H9 (cell line): ENCODE results near the gene TRERF1. TPM values are rescaled to one million over a fixed set of nuclear protein-coding genes. Genes with fewer than 3 reads are reported as not detected.

Experiments used
- DNase-seq: peaks from one replicate; pipeline ENCODE4 v3.0.0-alpha.2; 2017
- H2AFZ ChIP-seq: one replicate; pipeline ENCODE4 v1.6.1; 2013; ENCODE audit warnings: mild to moderate bottlenecking, low read length, control low read depth, moderate library complexity
- H2AK5ac ChIP-seq: 2 replicates; pipeline ENCODE4 v1.6.1; 2013; ENCODE audit warnings: low read length, control low read depth, mixed read lengths; ENCODE audit not compliant: insufficient read length
- H2BK120ac ChIP-seq: one replicate; pipeline ENCODE4 v1.6.1; 2013; ENCODE audit warnings: low read depth, mild to moderate bottlenecking, low read length, control low read depth, inconsistent platforms; ENCODE audit not compliant: poor library complexity, severe bottlenecking
- H2BK12ac ChIP-seq: 2 replicates; pipeline ENCODE4 v1.6.1; 2013; ENCODE audit warnings: low read length, control low read depth, mixed read lengths, low read depth; ENCODE audit not compliant: insufficient read length
- H2BK15ac ChIP-seq: 2 replicates; pipeline ENCODE4 v1.6.1; 2013; ENCODE audit warnings: low read depth, low read length, control low read depth
- H2BK20ac ChIP-seq: one replicate; pipeline ENCODE4 v1.6.1; 2013; ENCODE audit warnings: low read depth, mild to moderate bottlenecking, low read length, control low read depth, inconsistent platforms; ENCODE audit not compliant: poor library complexity, severe bottlenecking
- H2BK5ac ChIP-seq: 2 replicates; pipeline ENCODE4 v1.6.1; 2013; ENCODE audit warnings: low read length, control low read depth, mixed read lengths; ENCODE audit not compliant: insufficient read length
- H3K14ac ChIP-seq: 2 replicates; pipeline ENCODE4 v1.6.1; 2013; ENCODE audit warnings: low read length, control low read depth; ENCODE audit not compliant: insufficient read depth
- H3K18ac ChIP-seq: 2 replicates; pipeline ENCODE4 v1.6.1; 2013; ENCODE audit warnings: low read depth, mild to moderate bottlenecking, mixed read lengths, low read length, control low read depth; ENCODE audit not compliant: insufficient read length
- H3K23ac ChIP-seq: 2 replicates; pipeline ENCODE4 v1.6.1; 2013; ENCODE audit warnings: low read length, control low read depth, mixed read lengths, low read depth; ENCODE audit not compliant: insufficient read length
- H3K23me2 ChIP-seq: 2 replicates; pipeline ENCODE4 v1.6.1; 2013; ENCODE audit warnings: low read depth, mild to moderate bottlenecking, mixed read lengths, low read length, control low read depth; ENCODE audit not compliant: insufficient read length, poor library complexity, severe bottlenecking
- H3K27ac ChIP-seq: 2 replicates; pipeline ENCODE4 v1.5.1; 2013; ENCODE audit warnings: low read length, control low read depth, mixed read lengths, low read depth; ENCODE audit not compliant: insufficient read length
- H3K27me3 ChIP-seq: 2 replicates; pipeline ENCODE4 v1.6.1; 2013; ENCODE audit warnings: low read length, control low read depth, inconsistent platforms; ENCODE audit not compliant: insufficient read depth
- H3K4ac ChIP-seq: 2 replicates; pipeline ENCODE4 v1.6.1; 2013; ENCODE audit warnings: low read depth, mild to moderate bottlenecking, control low read depth, inconsistent platforms, low read length, moderate library complexity
- H3K4me1 ChIP-seq: 2 replicates; pipeline ENCODE4 v1.6.1; 2013; ENCODE audit warnings: low read length, control low read depth, inconsistent platforms; ENCODE audit not compliant: insufficient read depth
- H3K4me2 ChIP-seq: 2 replicates; pipeline ENCODE4 v1.6.1; 2013; ENCODE audit warnings: low read length, control low read depth, mixed read lengths; ENCODE audit not compliant: insufficient read length, insufficient read depth
- H3K56ac ChIP-seq: 2 replicates; pipeline ENCODE4 v1.6.1; 2013; ENCODE audit warnings: low read depth, mild to moderate bottlenecking, mixed read lengths, low read length, control low read depth; ENCODE audit not compliant: insufficient read length
- H3K79me1 ChIP-seq: 2 replicates; pipeline ENCODE4 v1.6.1; 2013; ENCODE audit warnings: low read depth, mild to moderate bottlenecking, moderate library complexity, low read length, control low read depth, inconsistent platforms; ENCODE audit not compliant: insufficient read depth, poor library complexity, severe bottlenecking
- H3K79me2 ChIP-seq: 2 replicates; pipeline ENCODE4 v1.6.1; 2013; ENCODE audit warnings: low read length, control low read depth, inconsistent platforms; ENCODE audit not compliant: insufficient read depth
- H3K9ac ChIP-seq: 2 replicates; pipeline ENCODE4 v1.6.1; 2013; ENCODE audit warnings: low read length, control low read depth, mixed read lengths; ENCODE audit not compliant: insufficient read length; ENCODE audit errors: extremely low read depth
- H3K9me3 ChIP-seq: one replicate; pipeline ENCODE4 v1.6.1; 2013; ENCODE audit warnings: low read depth, low read length, inconsistent platforms; ENCODE audit not compliant: control insufficient read depth
- H3T11ph ChIP-seq: one replicate; pipeline ENCODE4 v1.6.1; 2013; ENCODE audit warnings: mild to moderate bottlenecking, low read length, control low read depth, inconsistent platforms
- H4K20me1 ChIP-seq: one replicate; pipeline ENCODE4 v1.6.1; 2013; ENCODE audit not compliant: control insufficient read depth, insufficient read length, insufficient read depth
- H4K5ac ChIP-seq: 2 replicates; pipeline ENCODE4 v1.6.1; 2013; ENCODE audit warnings: low read depth, mild to moderate bottlenecking, mixed read lengths, low read length, control low read depth; ENCODE audit not compliant: insufficient read length
- H4K8ac ChIP-seq: replicated peaks from 2 replicates; pipeline ENCODE4 v1.6.1; 2013; ENCODE audit warnings: low read length, control low read depth, mixed read lengths, low read depth; ENCODE audit not compliant: insufficient read length
- H4K91ac ChIP-seq: 2 replicates; pipeline ENCODE4 v1.6.1; 2013; ENCODE audit warnings: low read depth, mild to moderate bottlenecking, moderate library complexity, mixed read lengths, low read length, control low read depth; ENCODE audit not compliant: insufficient read length
- H3K27ac Mint-ChIP-seq, 3 experiments: 2 replicates in 2 of 3; 3 replicates in 1 of 3; pipeline ENCODE4 v1.8.0; 2020 to 2021; ENCODE audit warnings: mixed read lengths in 3 of 3, mild to moderate bottlenecking in 1 of 3, moderate library complexity in 1 of 3
- H3K27me3 Mint-ChIP-seq: 2 replicates; pipeline ENCODE4 v1.8.0; 2021; ENCODE audit warnings: low read depth, mild to moderate bottlenecking, moderate library complexity, mixed read lengths
- H3K36me3 Mint-ChIP-seq, 3 experiments: 2 replicates in 2 of 3; 3 replicates in 1 of 3; pipeline ENCODE4 v1.8.0; 2020 to 2021; ENCODE audit warnings: low read depth in 3 of 3, mixed read lengths in 3 of 3; ENCODE audit not compliant: insufficient read depth in 1 of 3
- H3K4me1 Mint-ChIP-seq, 2 experiments: 2 replicates each; pipeline ENCODE4 v1.8.0; 2020; ENCODE audit warnings: mixed read lengths in 2 of 2
- H3K4me3 Mint-ChIP-seq, 2 experiments: 2 replicates in 1 of 2; 3 replicates in 1 of 2; pipeline ENCODE4 v1.8.0; 2020 to 2021; ENCODE audit warnings: mild to moderate bottlenecking in 2 of 2, mixed read lengths in 2 of 2, moderate library complexity in 1 of 2
- H3K9me3 Mint-ChIP-seq, 2 experiments: 2 replicates in 1 of 2; 3 replicates in 1 of 2; pipeline ENCODE4 v1.8.0; 2020; ENCODE audit warnings: mild to moderate bottlenecking in 2 of 2, mixed read lengths in 2 of 2, moderate library complexity in 1 of 2
- WGBS: extraction: QIAGEN DNeasy Blood & Tissue Kit; methylation state at CpG from one replicate; pipeline ENCODE4 v1.1.7; 2013; ENCODE audit warnings: missing lambda C conversion rate, low lambda C conversion rate, mixed read lengths; ENCODE audit not compliant: insufficient read length; ENCODE audit errors: extremely low coverage; 5-methylcytosine and 5-hydroxymethylcytosine counted together
- total RNA-seq: library from RNA; stranded (reverse); gene quantifications from 2 replicates; pipeline ENCODE4 v1.2.1, GENCODE V29; 2021
- TF ChIP-seq, protein P1 (sequence below): fragments of 200-600 bp; sonication (generic); conservative IDR thresholded peaks from 3 replicates; pipeline ENCODE4 v1.8.0; 2021; ENCODE audit warnings: antibody characterized with exemption, mild to moderate bottlenecking

The TRERF1 gene
- total RNA-seq, 1 experiment from 2014 or later = 19.7 TPM

DNA sequence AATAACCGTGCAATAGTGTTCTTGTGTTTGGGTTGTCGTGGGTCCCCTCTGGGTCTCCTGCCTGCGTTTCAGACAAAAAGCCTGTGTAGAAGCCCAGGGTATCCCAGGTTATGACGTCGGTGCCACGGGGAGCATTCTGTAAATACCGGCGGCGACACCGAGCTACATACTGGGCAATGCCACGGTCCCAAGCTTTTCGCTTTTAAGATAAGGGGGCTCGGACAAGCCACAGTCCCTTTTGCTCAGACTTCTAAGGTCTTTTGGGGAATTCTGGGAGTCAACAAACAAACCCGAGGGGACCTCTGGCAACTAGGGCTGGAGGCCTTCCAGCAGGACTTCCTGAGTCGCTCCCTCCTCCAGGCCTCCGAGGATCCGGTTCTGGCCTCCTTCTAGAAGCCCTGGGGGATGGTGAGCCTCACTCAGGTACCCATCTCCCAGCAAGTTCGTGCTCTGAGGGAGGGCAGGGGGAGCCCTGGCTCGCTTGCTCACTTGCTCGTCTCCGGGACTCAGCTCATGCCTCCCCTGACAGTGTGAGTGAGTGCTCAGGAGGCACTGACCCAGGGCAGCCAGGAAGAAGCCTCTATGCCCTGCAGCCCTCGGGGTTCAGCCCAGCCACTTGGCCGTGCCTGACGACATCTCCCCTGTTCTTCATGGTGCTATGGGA is 171.6 kb downstream of the TRERF1 start:
- no peak overlapping the region for H4K8ac ChIP-seq
- no peak overlapping the region for H2AFZ ChIP-seq
- H3K27ac ChIP-seq = no peak overlapping the region
- no peak overlapping the region for H2BK12ac ChIP-seq
- no peak overlapping the region for H3K4ac ChIP-seq
- H3K4me3 Mint-ChIP-seq = no peak overlapping the region
- WGBS = no CpG with 5 or more reads among the region's 24 CpGs
- no peak overlapping the region for H2AK5ac ChIP-seq
- no peaks in the 10 kb centered on the region for H3K79me1 ChIP-seq
- no peak overlapping the region for H3K23ac ChIP-seq
- H3K4me1 ChIP-seq = no peaks in the 10 kb centered on the region
- H3K4me1 Mint-ChIP-seq = peaks cover 24 to 32% of the 10 kb centered on the region in 2 experiments
- H3K14ac ChIP-seq = no peak overlapping the region
- H3K23me2 ChIP-seq = no peaks in the 10 kb centered on the region
- no peak overlapping the region for H2BK120ac ChIP-seq
- H2BK5ac ChIP-seq = no peak overlapping the region
- no peak for DNase-seq
- no peak overlapping the region for H3K4me2 ChIP-seq
- no peak overlapping the region for H4K5ac ChIP-seq
- no peaks in the 10 kb centered on the region; the same call in 1 of the 2 replicates for H3K79me2 ChIP-seq
- TF ChIP-seq, protein P1, sequence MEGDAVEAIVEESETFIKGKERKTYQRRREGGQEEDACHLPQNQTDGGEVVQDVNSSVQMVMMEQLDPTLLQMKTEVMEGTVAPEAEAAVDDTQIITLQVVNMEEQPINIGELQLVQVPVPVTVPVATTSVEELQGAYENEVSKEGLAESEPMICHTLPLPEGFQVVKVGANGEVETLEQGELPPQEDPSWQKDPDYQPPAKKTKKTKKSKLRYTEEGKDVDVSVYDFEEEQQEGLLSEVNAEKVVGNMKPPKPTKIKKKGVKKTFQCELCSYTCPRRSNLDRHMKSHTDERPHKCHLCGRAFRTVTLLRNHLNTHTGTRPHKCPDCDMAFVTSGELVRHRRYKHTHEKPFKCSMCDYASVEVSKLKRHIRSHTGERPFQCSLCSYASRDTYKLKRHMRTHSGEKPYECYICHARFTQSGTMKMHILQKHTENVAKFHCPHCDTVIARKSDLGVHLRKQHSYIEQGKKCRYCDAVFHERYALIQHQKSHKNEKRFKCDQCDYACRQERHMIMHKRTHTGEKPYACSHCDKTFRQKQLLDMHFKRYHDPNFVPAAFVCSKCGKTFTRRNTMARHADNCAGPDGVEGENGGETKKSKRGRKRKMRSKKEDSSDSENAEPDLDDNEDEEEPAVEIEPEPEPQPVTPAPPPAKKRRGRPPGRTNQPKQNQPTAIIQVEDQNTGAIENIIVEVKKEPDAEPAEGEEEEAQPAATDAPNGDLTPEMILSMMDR = no peak
- no peak overlapping the region for H4K91ac ChIP-seq
- no peak overlapping the region for H2BK20ac ChIP-seq
- peaks cover 0 to 14% (median 0%) of the 10 kb centered on the region in 3 experiments; a peak in 5 of 7 replicates for H3K36me3 Mint-ChIP-seq
- H3K27me3 ChIP-seq = no peaks in the 10 kb centered on the region
- no peaks in the 10 kb centered on the region for H3K27me3 Mint-ChIP-seq
- no peaks in the 10 kb centered on the region for H3K9me3 ChIP-seq
- H3K9ac ChIP-seq = no peak overlapping the region
- H4K20me1 ChIP-seq = no peaks in the 10 kb centered on the region
- H3T11ph ChIP-seq = no peak overlapping the region
- H3K9me3 Mint-ChIP-seq = peaks cover 0 to 3% of the 10 kb centered on the region in 2 experiments; a peak in 2 of 5 replicates
- no peak overlapping the region for H3K18ac ChIP-seq
- no peak overlapping the region for H2BK15ac ChIP-seq
- no peak overlapping the region for H3K56ac ChIP-seq
- peak overlapping the region; percentile 66 to 90 (median 77); a peak in 3 of 7 replicates for H3K27ac Mint-ChIP-seq
